NCI-H1048 (cell line): ENCODE data around the gene REEP6.

Experiments used
- DNase-seq: peaks from one replicate; lab custom pipeline; 2025; lab: John Stamatoyannopoulos, UW

REEP6 gene

GRCh38 chr19:1491114-1491848 lies at the start of gene REEP6:
Gene REEP6, plus strand, starts transcription at chr19:1491181. Its CDS starts 89 bp downstream, at chr19:1491270.
- no peak for DNase-seq

- no peak for DNase-seq
Measured at GRCh38 chr19:1441677-1442438, 49.1 kb upstream of the REEP6 start.

- no peak for DNase-seq
Measured at GRCh38 chr19:1445185-1445931, 45.6 kb upstream of the REEP6 start.

GRCh38 chr19:1445932-1446712 lies 44.9 kb upstream of the REEP6 start:
- DNase-seq: no peak

- no peak for DNase-seq
Measured at GRCh38 chr19:1446713-1447481, 44.1 kb upstream of the REEP6 start.

GRCh38 chr19:1447504-1447903 lies 43.5 kb upstream of the REEP6 start:
- no peak for DNase-seq

- DNase-seq: no peak
Measured at GRCh38 chr19:1447944-1448343, 43.0 kb upstream of the REEP6 start.

- no peak for DNase-seq
Measured at GRCh38 chr19:1449467-1450442, 41.2 kb upstream of the REEP6 start, which contains the start of gene APC2. Gene APC2, plus strand, starts transcription at chr19:1450121. Its CDS starts 2,881 bp downstream, at chr19:1453002.

GRCh38 chr19:1450735-1451731 lies 39.9 kb upstream of the REEP6 start:
- no peak for DNase-seq

GRCh38 chr19:1451916-1452801 lies 38.8 kb upstream of the REEP6 start:
- DNase-seq: no peak

- no peak for DNase-seq
Measured at GRCh38 chr19:1452802-1453524, 38.0 kb upstream of the REEP6 start.

- DNase-seq: no peak
Measured at GRCh38 chr19:1453525-1454364, 37.2 kb upstream of the REEP6 start.

- no peak for DNase-seq
Measured at GRCh38 chr19:1455002-1455335, 36.0 kb upstream of the REEP6 start.

GRCh38 chr19:1455336-1456120 lies 35.5 kb upstream of the REEP6 start:
- peak; percentile 93 for DNase-seq
